CD4-positive, alpha-beta T cell treated with Interleukin-17A for 1 hour (primary cell): Measurements from ENCODE around the gene ZNF727.
"Not testable (repeated sequence)": the region's sequence is repeated elsewhere in the genome, so short reads cannot be mapped to it uniquely, and the experiment has no call there.

Experiments
- DNase-seq: peaks from one replicate; pipeline ENCODE4 v3.0.0-alpha.2; 2020

ZNF727 gene

DNA sequence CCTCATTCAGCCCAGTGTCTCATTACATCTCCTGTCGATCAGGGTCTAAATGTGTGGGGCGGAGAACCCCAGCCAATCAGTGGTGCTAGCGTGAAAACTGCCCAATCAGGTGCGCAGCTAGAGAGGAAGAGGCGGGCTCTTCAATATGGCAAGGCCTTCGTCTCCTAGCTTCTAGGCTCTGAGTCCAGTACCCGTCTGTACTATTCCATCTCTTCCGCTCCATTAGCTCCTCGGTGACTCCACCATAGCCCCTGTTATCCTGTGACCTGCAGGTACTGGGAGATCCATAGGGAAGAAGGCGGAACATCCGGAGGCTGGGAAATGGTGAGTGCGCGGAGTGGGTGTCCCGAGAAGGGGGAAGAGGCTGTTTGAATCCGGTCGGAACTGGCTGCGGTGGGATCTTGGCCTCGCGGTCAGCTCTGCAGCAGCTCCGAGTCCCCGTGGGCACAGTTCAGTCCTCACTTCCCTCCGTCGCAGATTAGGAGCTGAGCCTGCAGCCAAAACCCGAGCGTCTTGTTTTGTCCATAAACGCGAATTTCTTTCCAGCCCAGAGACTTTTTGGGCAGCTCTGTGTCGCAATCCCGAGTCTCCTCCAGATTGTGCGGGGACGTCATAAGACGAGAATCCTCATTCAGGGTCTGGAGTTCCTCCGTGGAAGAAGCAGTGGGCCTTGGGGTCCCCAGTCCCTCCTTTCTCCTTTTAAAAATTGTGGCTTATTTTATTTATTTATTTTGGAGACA, at the start of gene ZNF727:
TSS of gene ZNF727 (plus strand) at position 134 of the 740 bp plus-strand sequence. CDS start at position 322, 188 bp downstream.
- DNase-seq = peak; percentile 12

DNA sequence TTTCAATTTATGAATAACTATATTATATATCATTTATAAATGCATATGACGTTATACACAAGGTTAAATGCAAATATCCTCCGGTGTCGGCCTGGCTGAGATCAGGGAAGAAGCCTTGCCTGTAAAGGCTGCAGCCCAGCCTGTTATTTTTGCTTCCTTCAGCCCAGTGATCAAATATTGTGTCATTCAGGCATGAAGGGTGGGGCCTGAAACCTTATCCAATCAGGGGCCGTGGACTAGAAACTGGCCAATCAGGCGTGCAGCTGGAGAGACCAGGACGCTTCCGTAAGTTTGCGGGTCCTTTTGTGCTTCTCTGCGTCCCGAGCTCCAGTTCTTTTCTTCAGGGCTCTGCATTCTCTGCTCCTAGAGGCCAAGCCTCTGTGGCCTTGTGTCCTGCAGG, 46.7 kb upstream of the ZNF727 start, which contains the start of gene ZNF722:
TSS of gene ZNF722 (plus strand) at position 301 of the 400 bp plus-strand sequence. CDS start 113 bp downstream, outside the sequence.
- no peak for DNase-seq

DNA sequence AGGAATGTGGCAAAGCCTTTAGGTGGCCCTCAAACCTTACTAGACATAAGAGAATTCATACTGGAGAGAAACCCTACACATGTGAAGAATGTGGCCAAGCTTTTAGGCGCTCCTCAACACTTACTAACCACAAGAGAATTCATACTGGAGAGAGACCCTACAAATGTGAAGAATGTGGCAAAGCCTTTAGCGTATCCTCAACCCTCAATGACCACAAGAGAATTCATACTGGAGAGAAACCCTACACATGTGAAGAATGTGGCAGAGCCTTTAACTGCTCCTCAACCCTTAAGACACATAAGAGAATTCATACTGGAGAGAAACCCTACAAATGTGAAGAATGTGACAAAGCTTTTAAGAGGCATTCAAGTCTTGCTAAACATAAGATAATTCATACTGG, 29.7 kb upstream of the ZNF727 start:
- not testable (repeated sequence) for DNase-seq

DNA sequence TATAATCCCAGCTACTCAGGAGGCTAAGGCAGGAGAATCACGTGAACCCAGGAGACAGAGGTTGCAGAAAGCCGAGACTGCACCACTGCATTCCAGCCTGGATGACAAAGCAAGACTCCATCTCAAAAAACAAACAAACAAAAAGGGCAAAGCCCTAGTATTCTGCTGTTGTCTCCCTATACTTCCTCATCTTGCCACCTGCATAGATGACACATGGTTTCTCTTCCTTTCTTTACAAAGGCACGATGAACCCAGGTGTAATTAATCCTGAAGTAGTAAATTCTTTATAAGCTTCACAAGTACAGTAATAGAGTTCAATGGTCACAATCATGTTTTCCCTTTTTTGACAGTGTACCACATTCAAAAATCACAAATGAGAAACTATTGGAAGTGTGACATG, 9.8 kb upstream of the ZNF727 start:
- DNase-seq = no peak

DNA sequence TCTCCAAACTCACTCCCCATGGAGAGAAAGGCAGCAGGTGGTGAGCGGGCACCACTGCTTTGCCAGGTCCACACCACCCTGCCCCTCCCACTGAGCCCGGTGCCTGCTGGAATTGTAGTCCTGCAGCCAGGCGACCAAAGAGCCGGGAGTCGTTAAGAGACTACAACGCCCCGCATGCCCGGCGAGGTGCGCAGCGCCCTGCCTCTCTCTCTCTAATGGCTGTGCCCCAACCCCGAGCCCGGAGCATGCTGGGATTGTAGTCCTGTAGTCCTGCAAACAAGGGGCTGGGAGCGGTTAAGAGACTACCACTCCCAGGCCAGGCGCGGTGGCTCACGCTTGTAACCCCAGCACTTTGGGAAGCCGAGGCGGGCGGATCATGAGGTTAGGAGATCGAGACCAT, 8.1 kb upstream of the ZNF727 start:
- DNase-seq = no peak

DNA sequence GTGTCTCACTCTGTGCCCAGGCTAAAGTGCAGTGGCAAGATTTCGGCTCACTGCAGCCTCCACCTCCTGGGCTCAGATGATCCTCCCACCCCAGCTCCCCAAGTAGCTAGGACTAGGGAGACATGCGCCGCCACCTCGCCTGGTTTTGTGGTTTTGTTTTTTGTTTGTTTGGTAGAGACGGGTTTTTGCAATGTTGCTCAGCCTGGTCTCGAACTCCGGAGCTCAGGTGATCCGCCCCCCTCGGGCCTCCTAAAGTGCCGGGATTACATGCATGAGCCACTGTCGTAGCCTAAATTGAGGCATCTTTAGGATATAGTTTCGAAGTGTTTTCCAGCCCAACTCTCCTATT, 781 bp downstream of the ZNF727 start:
- no peak for DNase-seq

DNA sequence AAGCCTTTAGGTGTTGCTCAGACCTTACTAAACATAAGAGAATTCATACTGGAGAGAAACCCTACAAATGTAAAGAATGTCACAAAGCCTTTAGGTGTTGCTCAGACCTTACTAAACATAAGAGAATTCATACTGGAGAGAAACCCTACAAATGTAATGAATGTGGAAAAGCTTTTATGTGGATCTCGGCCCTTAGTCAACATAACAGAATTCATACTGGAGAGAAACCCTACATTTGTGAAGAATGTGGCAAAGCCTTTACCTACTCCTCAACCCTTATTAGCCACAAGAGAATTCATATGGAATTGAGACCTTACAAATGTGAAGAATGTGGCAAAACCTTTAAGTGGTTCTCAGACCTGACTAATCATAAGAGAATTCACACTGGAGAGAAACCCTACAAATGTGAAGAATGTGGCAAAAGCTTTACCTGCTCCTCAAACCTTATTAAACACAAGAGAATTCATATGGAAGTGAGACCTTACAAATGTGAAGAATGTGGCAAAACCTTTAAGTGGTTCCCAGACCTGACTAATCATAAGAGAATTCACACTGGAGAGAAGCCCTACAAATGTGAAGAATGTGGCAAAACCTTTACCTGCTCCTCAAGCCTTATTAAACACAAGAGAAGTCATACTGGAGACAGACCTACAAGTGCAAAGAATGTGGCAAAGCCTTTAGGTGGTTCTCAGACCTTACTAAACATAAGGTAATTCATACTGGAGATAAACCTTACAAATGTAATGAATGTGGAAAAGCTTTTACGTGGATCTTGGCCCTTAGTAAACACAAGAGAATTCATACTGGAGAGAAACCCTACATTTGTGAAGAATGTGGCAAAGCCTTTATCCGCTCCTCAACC, 32.8 kb downstream of the ZNF727 start:
- not testable (repeated sequence) for DNase-seq

DNA sequence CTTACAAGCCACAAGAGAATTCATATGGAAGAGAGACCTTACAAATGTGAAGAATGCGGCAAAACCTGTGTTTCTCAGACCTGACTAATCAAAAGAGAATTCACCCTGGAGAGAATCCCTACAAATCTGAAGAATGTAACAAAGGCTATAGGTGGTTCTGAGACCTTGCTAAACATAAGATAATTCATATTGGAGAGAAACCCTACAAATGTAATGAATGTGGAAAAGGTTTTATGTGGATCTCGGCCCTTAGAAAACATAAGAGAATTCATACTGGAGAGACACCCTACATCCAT, 33.4 kb downstream of the ZNF727 start:
- no peak for DNase-seq

DNA sequence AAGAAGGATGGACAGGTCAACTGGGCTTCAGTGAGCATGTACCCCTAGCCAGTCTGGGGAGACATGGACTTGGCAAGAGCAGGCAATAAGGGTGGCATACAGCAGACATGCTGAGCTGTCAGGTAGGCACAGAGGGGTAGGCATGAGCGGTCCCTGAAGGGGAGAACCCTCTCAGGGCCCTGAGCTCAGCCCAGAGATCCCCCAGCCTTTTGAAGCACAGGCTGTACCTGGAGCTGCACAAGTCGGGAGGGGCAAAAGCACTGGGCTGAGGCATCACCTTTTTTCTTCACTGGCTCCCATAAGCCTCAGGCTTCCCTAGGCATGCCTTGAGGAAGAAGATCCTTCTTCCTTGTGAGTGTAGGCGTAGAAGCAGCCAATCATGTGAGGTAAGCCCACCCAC, 42.3 kb downstream of the ZNF727 start:
- no peak for DNase-seq

DNA sequence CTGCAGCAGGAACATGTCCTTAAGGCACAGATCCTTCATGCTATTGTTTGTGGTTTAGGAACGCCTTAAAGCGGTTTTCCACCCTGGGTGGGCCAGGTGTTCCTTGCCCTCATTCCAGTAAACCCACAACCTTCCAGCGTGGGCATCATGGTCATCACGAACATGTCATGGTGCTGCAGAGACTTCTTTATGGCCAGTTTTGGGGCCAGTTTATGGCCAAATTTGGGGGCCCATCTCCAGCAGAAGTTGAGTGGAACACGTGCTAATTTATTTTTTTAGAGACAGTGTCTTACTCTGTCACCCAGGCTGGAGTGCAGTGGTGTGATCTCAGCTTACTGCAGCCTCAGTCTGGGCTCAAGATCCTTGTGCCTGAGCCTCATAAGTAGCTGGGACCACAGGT, 43.6 kb downstream of the ZNF727 start:
- DNase-seq = not testable (repeated sequence)
